ENCODE results near the gene NISCH.
"Not testable (repeated sequence)": the region's sequence is repeated elsewhere in the genome, so short reads cannot be mapped to it uniquely, and the experiment has no call there.

The NISCH gene

GRCh38 chr3:52517796-52518722 is 62.7 kb downstream of the NISCH start:
- DNase-seq, result no peak

DNA sequence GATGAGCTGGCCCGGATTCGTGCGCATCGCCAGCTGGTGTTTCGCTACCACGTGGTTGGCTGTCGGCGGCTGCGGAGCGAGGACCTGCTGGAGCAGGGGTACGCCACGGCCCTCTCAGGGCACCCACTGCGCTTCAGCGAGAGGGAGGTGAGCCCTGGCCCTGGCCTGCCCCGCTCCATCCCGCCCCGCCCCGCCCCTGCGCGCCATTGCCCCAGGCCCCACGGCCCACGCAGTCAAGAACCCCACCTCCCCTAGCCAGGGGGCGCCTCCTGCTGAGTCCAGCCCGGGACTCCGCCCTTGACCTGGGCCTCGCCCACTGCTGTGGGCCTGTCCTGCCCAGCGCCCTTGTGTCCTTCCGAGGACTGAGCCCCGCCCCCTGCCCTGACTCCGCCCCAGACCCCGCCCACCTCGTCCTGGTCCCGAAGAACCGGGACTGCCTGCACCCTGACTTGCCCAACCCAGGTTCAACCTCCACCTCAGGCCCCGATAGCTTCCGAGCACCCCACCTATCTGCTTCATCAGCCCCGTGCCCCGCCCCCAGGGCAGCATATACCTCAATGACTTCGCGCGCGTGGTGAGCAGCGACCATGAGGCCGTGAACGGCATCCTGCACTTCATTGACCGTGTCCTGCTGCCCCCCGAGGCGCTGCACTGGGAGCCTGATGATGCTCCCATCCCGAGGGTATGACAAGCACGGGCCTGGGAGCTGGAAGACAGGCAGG is 63.5 kb downstream of the NISCH start:
- DNase-seq, result no peak

DNA sequence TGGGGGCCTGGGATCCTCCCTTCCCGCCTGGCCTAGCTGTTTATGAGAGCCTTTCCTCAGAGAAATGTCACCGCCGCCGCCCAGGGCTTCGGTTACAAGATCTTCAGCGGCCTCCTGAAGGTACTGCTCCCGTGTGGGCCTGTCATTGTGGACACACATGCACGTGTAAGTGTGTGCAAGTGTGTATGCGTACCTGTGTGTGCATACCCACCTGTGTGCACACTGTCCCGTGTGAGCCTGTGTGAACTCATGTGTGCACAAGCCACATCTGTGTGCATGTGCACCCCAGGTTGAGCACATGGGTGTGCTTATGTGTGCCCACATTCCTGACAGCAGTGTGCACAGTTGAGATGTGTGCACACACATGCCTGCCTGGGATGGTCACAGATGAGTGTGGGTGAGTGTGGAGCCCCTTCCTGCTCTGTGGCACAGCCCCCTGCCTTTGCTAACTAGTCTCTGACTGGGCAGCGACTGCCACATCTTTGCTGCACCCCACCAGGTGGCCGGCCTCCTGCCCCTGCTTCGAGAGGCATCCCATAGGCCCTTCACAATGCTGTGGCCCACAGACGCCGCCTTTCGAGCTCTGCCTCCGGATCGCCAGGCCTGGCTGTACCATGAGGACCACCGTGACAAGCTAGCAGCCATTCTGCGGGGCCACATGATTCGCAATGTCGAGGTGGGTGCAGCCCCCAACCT is 64.2 kb downstream of the NISCH start:
- no peak for DNase-seq

GRCh38 chr3:52520141-52520667 is 64.8 kb downstream of the NISCH start:
- DNase-seq, result no peak

DNA sequence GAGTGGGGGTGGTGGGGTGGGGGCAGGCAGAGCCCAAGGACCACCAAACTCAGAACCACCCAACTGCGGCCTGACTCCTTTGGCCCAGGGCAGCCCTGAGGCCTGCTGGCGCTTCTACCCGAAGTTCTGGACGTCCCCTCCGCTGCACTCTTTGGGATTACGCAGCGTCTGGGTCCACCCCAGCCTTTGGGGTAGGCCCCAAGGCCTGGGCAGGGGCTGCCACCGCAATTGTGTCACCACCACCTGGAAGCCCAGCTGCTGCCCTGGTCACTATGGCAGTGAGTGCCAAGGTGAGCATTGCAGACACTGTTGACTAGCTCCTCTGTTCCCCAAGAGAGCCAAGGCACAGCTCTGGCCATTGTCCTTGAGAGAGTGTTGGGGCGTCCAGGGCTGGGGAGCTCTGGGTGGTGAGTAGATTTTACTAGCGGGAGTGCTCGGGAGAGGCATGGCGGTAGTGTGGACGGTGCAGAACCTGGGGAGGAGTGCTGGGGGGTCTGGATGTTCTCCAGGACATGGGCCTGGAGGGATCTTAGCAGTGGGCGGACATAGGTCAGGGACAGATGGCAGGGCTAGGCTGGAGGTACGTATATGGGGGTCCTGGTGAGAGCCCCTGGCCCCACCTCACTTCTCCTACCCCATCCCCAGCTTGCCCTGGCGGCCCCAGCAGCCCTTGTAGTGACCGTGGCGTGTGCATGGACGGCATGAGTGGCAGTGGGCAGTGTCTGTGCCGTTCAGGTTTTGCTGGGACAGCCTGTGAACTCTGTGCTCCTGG is 65.5 kb downstream of the NISCH start:
- DNase-seq, result no peak

DNA sequence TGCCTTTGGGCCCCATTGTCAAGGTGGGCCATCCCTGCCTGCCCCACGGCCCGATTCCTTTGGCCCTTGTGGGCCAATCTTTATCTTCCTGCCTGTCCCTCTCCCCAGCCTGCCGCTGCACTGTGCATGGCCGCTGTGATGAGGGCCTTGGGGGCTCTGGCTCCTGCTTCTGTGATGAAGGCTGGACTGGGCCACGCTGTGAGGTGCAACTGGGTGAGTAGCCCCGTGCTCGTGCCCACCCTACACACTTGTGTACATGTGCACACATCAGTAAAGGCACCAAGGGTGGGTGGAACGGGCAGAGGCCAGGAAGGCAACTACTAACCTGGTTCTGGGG is 66.1 kb downstream of the NISCH start:
- DNase-seq, result no peak

DNA sequence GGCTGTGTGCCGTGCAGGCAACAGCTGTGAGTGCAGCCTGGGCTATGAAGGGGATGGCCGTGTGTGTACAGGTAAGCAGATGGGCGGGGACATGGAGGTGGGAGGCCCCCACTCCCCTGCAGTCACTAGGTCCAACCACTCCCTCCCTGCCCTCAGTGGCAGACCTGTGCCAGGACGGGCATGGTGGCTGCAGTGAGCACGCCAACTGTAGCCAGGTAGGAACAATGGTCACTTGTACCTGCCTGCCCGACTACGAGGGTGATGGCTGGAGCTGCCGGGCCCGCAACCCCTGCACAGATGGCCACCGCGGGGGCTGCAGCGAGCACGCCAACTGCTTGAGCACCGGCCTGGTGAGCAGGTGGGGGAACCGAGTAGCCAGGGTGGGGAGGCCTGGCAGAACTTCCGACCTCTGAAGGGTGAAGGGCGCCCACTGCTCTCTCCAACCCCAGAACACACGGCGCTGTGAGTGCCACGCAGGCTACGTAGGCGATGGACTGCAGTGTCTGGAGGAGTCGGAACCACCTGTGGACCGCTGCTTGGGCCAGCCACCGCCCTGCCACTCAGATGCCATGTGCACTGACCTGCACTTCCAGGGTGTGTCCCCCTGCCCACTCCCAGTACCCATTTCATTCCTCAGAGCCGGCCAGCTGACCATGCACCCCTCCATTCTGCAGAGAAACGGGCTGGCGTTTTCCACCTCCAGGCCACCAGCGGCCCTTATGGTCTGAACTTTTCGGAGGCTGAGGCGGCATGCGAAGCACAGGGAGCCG is 66.7 kb downstream of the NISCH start:
- no peak for DNase-seq

- DNase-seq, result no peak
Measured at GRCh38 chr3:52522651-52523251, 67.3 kb downstream of the NISCH start.

DNA sequence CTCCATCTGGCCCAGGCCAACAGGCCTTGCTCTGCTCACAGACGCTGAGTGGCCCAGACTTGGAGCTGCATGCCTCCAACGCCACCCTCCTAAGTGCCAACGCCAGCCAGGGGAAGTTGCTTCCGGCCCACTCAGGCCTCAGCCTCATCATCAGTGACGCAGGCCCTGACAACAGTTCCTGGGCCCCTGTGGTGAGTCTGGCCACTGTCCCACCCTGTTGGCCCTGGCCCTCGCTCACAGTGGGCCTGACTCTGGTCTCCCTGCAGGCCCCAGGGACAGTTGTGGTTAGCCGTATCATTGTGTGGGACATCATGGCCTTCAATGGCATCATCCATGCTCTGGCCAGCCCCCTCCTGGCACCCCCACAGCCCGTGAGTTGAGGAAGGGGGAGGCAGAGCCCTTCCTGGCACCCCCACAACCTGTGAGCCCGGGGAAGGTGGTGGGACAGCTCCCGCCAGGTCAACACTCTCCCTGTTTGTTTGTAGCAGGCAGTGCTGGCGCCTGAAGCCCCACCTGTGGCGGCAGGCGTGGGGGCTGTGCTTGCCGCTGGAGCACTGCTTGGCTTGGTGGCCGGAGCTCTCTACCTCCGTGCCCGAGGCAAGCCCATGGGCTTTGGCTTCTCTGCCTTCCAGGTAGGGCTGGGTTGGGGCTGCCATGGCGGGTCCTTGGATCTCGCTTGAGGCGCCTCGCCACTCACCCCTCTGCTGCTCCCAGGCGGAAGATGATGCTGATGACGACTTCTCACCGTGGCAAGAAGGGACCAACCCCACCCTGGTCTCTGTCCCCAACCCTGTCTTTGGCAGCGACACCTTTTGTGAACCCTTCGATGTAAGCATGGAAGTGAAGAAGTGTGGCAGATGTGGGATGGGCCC is 68.2 kb downstream of the NISCH start:
- no peak for DNase-seq

GRCh38 chr3:52524258-52524751 is 68.9 kb downstream of the NISCH start:
- no peak for DNase-seq

DNA sequence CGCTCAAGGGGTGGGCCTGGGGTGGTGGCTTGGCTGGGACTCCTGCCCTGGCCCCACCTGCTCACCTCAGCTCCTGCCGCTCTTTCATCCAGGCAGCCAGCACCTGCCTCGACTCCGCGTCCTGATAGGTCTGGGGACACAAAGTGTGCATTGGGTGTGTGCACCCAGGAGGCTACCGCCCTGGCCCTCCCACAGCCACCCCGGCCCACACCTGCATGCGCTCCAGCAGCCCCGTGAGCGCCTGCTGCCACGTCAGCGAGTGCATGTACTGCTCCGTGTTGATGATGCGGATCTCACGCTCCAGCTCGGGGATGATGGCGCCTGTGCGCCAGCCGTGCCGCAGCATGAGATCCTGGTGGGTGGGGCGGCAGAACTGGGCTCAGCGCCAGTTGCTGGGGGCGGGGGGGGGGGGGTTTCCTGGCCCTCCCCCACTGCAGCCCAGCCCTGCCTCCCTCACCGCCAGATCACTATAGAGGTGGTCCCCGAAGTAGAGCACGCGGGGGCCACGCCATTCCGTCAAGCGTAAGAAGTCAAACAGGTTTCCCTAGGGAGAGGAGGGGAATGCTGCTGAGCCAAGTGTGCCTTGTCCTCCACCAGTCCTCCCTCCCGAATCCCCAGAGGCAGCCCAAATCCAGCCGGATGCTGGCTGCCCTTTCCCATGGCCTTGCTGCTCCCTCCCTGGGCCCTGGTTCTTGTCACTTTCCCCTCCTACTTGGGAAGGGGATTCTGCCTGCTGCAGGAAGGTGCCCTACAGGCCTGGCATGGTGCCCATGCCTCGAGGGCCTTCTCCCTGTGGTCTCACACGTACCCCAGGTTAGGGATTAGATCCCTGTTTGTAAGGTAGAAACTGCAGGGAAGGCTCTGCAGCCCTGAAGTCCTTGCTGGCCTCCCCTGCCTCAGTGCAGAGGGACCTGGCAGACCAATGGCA is 69.6 kb downstream of the NISCH start:
- DNase-seq, result no peak

DNA sequence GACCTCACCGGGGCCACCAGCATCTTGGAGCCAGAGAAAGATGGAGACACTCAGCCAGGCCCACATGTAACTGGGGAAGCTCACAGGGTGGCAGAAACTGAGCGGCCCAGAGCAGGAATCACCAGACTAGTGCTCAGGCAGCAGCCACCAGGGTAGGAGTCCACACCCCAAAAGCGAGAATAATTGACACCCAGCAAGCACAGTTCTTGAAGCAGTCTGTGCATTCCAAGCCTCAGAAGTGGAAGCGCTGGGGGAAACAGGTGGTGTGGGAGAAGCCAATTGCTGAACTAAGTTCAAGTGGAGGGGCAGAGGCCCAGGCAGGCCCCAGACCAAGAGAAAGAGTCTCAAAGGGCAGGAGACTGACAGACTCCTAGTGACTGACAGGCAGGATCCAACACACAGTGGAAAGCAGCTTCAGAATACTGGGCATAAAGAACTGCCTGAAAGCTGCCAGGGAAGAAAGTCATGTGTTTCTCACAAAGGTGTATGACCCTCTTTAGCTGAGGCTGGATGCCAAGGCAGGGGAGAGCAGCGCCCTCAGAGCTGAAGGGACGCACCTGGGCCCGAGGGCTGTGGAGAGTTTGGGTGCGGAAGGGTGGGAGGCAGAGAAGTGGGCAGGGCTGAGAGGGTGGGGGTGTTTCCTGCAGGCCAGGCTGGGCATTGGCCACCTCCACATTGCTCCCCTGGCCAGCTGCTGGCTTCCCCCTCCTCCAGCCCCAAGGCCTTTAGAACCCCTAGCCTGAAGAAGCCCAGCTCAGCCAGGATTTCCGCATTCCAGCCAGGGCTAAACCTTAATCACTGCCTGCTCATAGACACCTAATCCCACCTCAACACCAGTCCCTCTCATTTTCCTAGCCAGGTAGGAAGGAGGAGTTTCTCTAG is 70.5 kb downstream of the NISCH start:
- DNase-seq, result no peak

- not testable (repeated sequence) for DNase-seq
Measured at GRCh38 chr3:52526671-52527038, 71.3 kb downstream of the NISCH start.

DNA sequence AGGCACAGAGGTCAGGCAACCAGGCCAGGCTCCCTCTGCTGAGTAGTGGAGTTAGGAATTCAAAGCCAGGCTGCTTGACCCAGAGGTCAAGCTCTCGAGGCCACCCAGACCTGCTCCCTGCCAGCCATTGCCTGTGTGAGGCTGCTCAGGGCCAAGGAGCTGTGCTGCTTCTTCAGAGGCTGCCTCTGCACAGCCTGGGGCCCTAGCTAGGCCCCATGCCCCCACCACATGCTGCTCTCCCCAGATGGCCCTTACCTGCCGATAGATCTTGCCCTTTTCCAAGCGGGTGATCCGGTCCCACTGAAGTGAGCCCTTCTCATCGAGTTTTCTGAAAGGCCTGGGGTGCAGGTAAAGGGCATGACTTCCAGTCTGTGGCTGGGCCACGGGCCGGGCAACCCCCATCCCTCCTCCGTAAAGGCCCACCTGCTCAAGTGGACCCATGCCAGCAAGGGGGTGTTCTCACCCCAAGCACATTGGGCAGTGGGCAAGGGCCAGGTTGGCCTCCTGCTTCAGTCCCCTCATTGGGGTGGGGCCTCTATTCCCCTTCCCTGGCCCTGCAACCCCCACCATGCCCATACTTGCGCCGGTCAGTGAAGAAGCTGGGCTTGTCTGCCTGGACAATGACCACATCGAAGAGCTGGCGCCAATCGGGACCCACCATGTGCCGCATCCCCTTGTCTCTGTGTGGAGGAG is 71.8 kb downstream of the NISCH start:
- no peak for DNase-seq

- DNase-seq, result no peak
Measured at GRCh38 chr3:52527732-52528585, 72.6 kb downstream of the NISCH start.

Data from CD4-positive, alpha-beta T cell treated with Interleukin-17A for 4 hours (primary cell).